Measurements from ENCODE around the gene DSCAM.

The DSCAM gene

GRCh38 chr21:40472013-40472412 is 374.9 kb downstream of the DSCAM start:
- no peak for DNase-seq (ENCODE audit: low read depth)
- TF ChIP-seq CTCF (IDR thresholded peaks at IDR 0.05; ENCODE audit: low read length, missing control alignments) = no peak
- H3K4me3 ChIP-seq (replicated peaks; ENCODE audit: low read depth, low read length) = no peak overlapping the region

GRCh38 chr21:40471103-40471502 is 375.9 kb downstream of the DSCAM start:
- DNase-seq (ENCODE audit: low read depth) = no peak
- no peak for TF ChIP-seq CTCF (IDR thresholded peaks at IDR 0.05; ENCODE audit: low read length, missing control alignments)

GRCh38 chr21:40466893-40467483 is 380.0 kb downstream of the DSCAM start:
- DNase-seq (ENCODE audit: low read depth) = peak; percentile 1

More at GRCh38 chr21:40471103-40471502, 375.9 kb downstream of the DSCAM start:
- no peak overlapping the region for H3K4me3 ChIP-seq (replicated peaks; ENCODE audit: low read depth, low read length)

GRCh38 chr21:40465382-40465781 is 381.6 kb downstream of the DSCAM start:
- no peak for DNase-seq (ENCODE audit: low read depth)
- no peak overlapping the region for H3K4me3 ChIP-seq (replicated peaks; ENCODE audit: low read depth, low read length)
- TF ChIP-seq CTCF (IDR thresholded peaks at IDR 0.05; ENCODE audit: low read length, missing control alignments) = no peak

More at GRCh38 chr21:40466893-40467483, 380.0 kb downstream of the DSCAM start:
- H3K4me3 ChIP-seq (replicated peaks; ENCODE audit: low read depth, low read length) = no peak overlapping the region
- no peak for TF ChIP-seq CTCF (IDR thresholded peaks at IDR 0.05; ENCODE audit: low read length, missing control alignments)

GRCh38 chr21:40463176-40463575 is 383.8 kb downstream of the DSCAM start:
- TF ChIP-seq CTCF (IDR thresholded peaks at IDR 0.05; ENCODE audit: low read length, missing control alignments) = no peak
- H3K4me3 ChIP-seq (replicated peaks; ENCODE audit: low read depth, low read length) = no peak overlapping the region
- no peak for DNase-seq (ENCODE audit: low read depth)

GRCh38 chr21:40461008-40461407 is 385.9 kb downstream of the DSCAM start:
- no peak for TF ChIP-seq CTCF (IDR thresholded peaks at IDR 0.05; ENCODE audit: low read length, missing control alignments)
- no peak overlapping the region for H3K4me3 ChIP-seq (replicated peaks; ENCODE audit: low read depth, low read length)
- no peak for DNase-seq (ENCODE audit: low read depth)

GRCh38 chr21:40457741-40458140 is 389.2 kb downstream of the DSCAM start:
- DNase-seq (ENCODE audit: low read depth) = no peak
- H3K4me3 ChIP-seq (replicated peaks; ENCODE audit: low read depth, low read length) = no peak overlapping the region
- TF ChIP-seq CTCF (IDR thresholded peaks at IDR 0.05; ENCODE audit: low read length, missing control alignments) = no peak
